ENCODE data around the gene GNE.
"Not testable (repeated sequence)": the region's sequence is repeated elsewhere in the genome, so short reads cannot be mapped to it uniquely, and the experiment has no call there.

- TF ChIP-seq, protein P1, sequence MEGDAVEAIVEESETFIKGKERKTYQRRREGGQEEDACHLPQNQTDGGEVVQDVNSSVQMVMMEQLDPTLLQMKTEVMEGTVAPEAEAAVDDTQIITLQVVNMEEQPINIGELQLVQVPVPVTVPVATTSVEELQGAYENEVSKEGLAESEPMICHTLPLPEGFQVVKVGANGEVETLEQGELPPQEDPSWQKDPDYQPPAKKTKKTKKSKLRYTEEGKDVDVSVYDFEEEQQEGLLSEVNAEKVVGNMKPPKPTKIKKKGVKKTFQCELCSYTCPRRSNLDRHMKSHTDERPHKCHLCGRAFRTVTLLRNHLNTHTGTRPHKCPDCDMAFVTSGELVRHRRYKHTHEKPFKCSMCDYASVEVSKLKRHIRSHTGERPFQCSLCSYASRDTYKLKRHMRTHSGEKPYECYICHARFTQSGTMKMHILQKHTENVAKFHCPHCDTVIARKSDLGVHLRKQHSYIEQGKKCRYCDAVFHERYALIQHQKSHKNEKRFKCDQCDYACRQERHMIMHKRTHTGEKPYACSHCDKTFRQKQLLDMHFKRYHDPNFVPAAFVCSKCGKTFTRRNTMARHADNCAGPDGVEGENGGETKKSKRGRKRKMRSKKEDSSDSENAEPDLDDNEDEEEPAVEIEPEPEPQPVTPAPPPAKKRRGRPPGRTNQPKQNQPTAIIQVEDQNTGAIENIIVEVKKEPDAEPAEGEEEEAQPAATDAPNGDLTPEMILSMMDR (IDR thresholded peaks at IDR 0.05) = not testable (repeated sequence)
- TF ChIP-seq POLR2A (IDR thresholded peaks at IDR 0.05) = not testable (repeated sequence)
These were observed 15.1 kb upstream of the GNE start for GRCh38 chr9:36273354-36273753.

All from esophagus squamous epithelium (tissue), 4 donors.